Central memory CD4-positive, alpha-beta T cell (primary cell): ENCODE measurements around the gene DYNLT5.
"Not testable (repeated sequence)": the region's sequence is repeated elsewhere in the genome, so short reads cannot be mapped to it uniquely, and the experiment has no call there.

Source experiments
- DNase-seq: peaks from one replicate; pipeline ENCODE4 v3.0.0; 2022

The DYNLT5 gene

GRCh38 chr1:66791621-66792610, 39.7 kb downstream of the DYNLT5 start:
- DNase-seq, result no peak

GRCh38 chr1:66795839-66796238, 43.6 kb downstream of the DYNLT5 start:
- not testable (repeated sequence) for DNase-seq

GRCh38 chr1:66809245-66809644, 57.0 kb downstream of the DYNLT5 start:
- no peak for DNase-seq

GRCh38 chr1:66809736-66810326, 57.6 kb downstream of the DYNLT5 start:
- DNase-seq, result no peak

GRCh38 chr1:66824771-66825170, 72.5 kb downstream of the DYNLT5 start:
- DNase-seq, result no peak
